ENCODE results near the gene PTGES2. TPM values are rescaled to one million over a fixed set of nuclear protein-coding genes. Genes with fewer than 3 reads are reported as not detected.

PTGES2 gene
- polyA plus RNA-seq, 1 of the 3 experiments (the other 2 are of a cell fraction), result 141 TPM

- TF ChIP-seq GATA2 (CRISPR knock-in tag; IDR thresholded peaks at IDR 0.05), result no peak
- TF ChIP-seq POLR2AphosphoS5 (IDR thresholded peaks at IDR 0.05; ENCODE audit: low read depth, low read length), result no peak
- no peak for TF ChIP-seq TAF1 (IDR thresholded peaks at IDR 0.05; ENCODE audit: borderline replicate concordance, low read depth, low read length)
- no peak for TF ChIP-seq SIN3A (IDR thresholded peaks at IDR 0.05; ENCODE audit: borderline replicate concordance, low read depth, low read length)
- TF ChIP-seq PBX3 (IDR thresholded peaks at IDR 0.05), result no peak
- TF ChIP-seq TCF12 (IDR thresholded peaks at IDR 0.05), result no peak
- no peak for TF ChIP-seq RXRA (IDR thresholded peaks at IDR 0.05; ENCODE audit: borderline replicate concordance, low read depth)
- no peak for TF ChIP-seq NFIC (IDR thresholded peaks at IDR 0.05; ENCODE audit: borderline replicate concordance)
- TF ChIP-seq MEF2A (IDR thresholded peaks at IDR 0.05; ENCODE audit: borderline replicate concordance, low read depth), result no peak
- no peak for TF ChIP-seq USF2 (IDR thresholded peaks at IDR 0.05; ENCODE audit: borderline replicate concordance, low read depth, low read length)
- TF ChIP-seq RAD21 (IDR thresholded peaks at IDR 0.05; ENCODE audit: low read length), result no peak
- TF ChIP-seq NRF1 (IDR thresholded peaks at IDR 0.05; ENCODE audit: low read depth, low read length), result no peak
- no peak for TF ChIP-seq FOSL2 (IDR thresholded peaks at IDR 0.05; ENCODE audit: borderline replicate concordance, low read depth)
- TF ChIP-seq FOXJ3 (CRISPR knock-in tag; IDR thresholded peaks at IDR 0.05), result no peak
- TF ChIP-seq SMC3 (IDR thresholded peaks at IDR 0.05; ENCODE audit: low read depth, low read length), result no peak
- TF ChIP-seq JUND (IDR thresholded peaks at IDR 0.05), result no peak
- no peak for TF ChIP-seq ZBTB33 (IDR thresholded peaks at IDR 0.05; ENCODE audit: borderline replicate concordance, low read depth)
- 93% methylated on average over 12 of the region's 16 CpGs for whole genome bisulfite sequencing (ENCODE audit: low lambda C conversion rate)
- ChIA-PET CTCF (interaction anchor here (0.9 to 18.8 kb wide), 4 partner anchors 16 to 365 kb away, joined by 3 to 246 read pairs (median 4); partner anchors contain the start of gene TOR2A), POLR2A (interaction anchor here (0.8 kb wide), 1 partner anchor 9 kb away, joined by 3 read pairs; no protein-coding TSS in a partner anchor)
- Histone ChIP-seq H4K20me1 (ENCODE audit: insufficient read depth) (0 out of 2 replicates have a peak, but pooled peaks cover 5% of the 10 kb centered on the region), H3K9me3 (no peaks in the 10 kb centered on the region), H3K27ac (ENCODE audit: low read depth in 2 of 2, low read length in 1 of 2) (no peak overlapping the region), H3K9me2 (no peaks in the 10 kb centered on the region), H3K4me1 (ENCODE audit: control insufficient read depth in 1 of 2, insufficient read depth in 2 of 2, low read depth in 1 of 2, low read length in 1 of 2) (peaks cover 28 to 31% of the 10 kb centered on the region in 2 experiments; a peak in 3 of 4 replicates), H3K9ac (no peak overlapping the region), H2AFZ (ENCODE audit: low read depth) (no peak overlapping the region), H3K4me2 (no peak overlapping the region), H3K36me3 (replicated peaks in 1 of 2; ENCODE audit: control insufficient read depth in 1 of 2, insufficient read depth in 2 of 2, low read length in 1 of 2) (peaks cover 4 to 36% of the 10 kb centered on the region in 2 experiments), H3K4me3 (ENCODE audit: low read depth in 2 of 2, low read length in 1 of 2) (no peak overlapping the region), H3F3A (replicated peaks; ENCODE audit: insufficient read depth) (peaks cover 4% of the 10 kb centered on the region), H3K27me3 (ENCODE audit: insufficient read depth) (no peaks in the 10 kb centered on the region), H3K79me2 (ENCODE audit: insufficient read depth) (peaks cover 59% of the 10 kb centered on the region)
- no peak for DNase-seq
Observed at GRCh38 chr9:128099932-128100491, 27.5 kb downstream of the PTGES2 start.
